HG03159 (cell line): ENCODE data around the gene PABPN1.
"Not testable (repeated sequence)": the region's sequence is repeated elsewhere in the genome, so short reads cannot be mapped to it uniquely, and the experiment has no call there.

Experiments used
- ATAC-seq: cut with Tn5 transposase; IDR thresholded peaks from one replicate; pipeline ENCODE4 v1.9.1; 2021; ENCODE audit warnings: mild to moderate bottlenecking, moderate library complexity; ENCODE audit not compliant: unreplicated experiment

The PABPN1 gene

GRCh38 chr14:23301288-23301968 is 19.8 kb upstream of the PABPN1 start:
- peak; percentile 78 for ATAC-seq

- ATAC-seq, result peak; percentile 23
Measured at GRCh38 chr14:23301969-23302289, 19.3 kb upstream of the PABPN1 start.

- ATAC-seq, result peak; percentile 44
Measured at GRCh38 chr14:23302290-23303225, 18.7 kb upstream of the PABPN1 start, which contains the start of gene PPP1R3E. Gene PPP1R3E, minus strand, starts transcription at chr14:23302859. Its CDS starts 283 bp downstream, at chr14:23302576.

- ATAC-seq, result no peak
Measured at GRCh38 chr14:23306412-23307145, 14.7 kb upstream of the PABPN1 start, which contains the start of gene BCL2L2. Gene BCL2L2, plus strand, starts transcription at chr14:23306833. Its CDS starts 935 bp downstream, at chr14:23307768.

- ATAC-seq, result no peak
Measured at GRCh38 chr14:23307146-23307530, 14.1 kb upstream of the PABPN1 start.

- no peak for ATAC-seq
Measured at GRCh38 chr14:23307687-23308644, 13.3 kb upstream of the PABPN1 start.

GRCh38 chr14:23308721-23309445 is 12.4 kb upstream of the PABPN1 start:
- no peak for ATAC-seq

- no peak for ATAC-seq
Measured at GRCh38 chr14:23310546-23310945, 10.7 kb upstream of the PABPN1 start.

GRCh38 chr14:23316300-23316699 is 5.0 kb upstream of the PABPN1 start:
- ATAC-seq, result no peak

- ATAC-seq, result no peak
Measured at GRCh38 chr14:23319746-23320583, 1.3 kb upstream of the PABPN1 start.

- ATAC-seq, result peak; percentile 6
Measured at GRCh38 chr14:23321572-23322547, 603 bp downstream of the PABPN1 start.

- ATAC-seq, result no peak
Measured at GRCh38 chr14:23322568-23323517, 1.6 kb downstream of the PABPN1 start.

- ATAC-seq, result no peak
Measured at GRCh38 chr14:23323838-23324454, 2.7 kb downstream of the PABPN1 start.

- ATAC-seq, result no peak
Measured at GRCh38 chr14:23324455-23324846, 3.2 kb downstream of the PABPN1 start.

GRCh38 chr14:23324993-23325392 is 3.7 kb downstream of the PABPN1 start:
- ATAC-seq, result no peak

GRCh38 chr14:23325746-23326145 is 4.5 kb downstream of the PABPN1 start:
- ATAC-seq, result not testable (repeated sequence)
